ENCODE measurements around the gene PPP4R2. TPM values are rescaled to one million over a fixed set of nuclear protein-coding genes. Genes with fewer than 3 reads are reported as not detected.

The PPP4R2 gene
- total and polyA plus RNA-seq, 2 donors (not counting 3 experiments of a cell fraction or from before 2014, with no cell fraction given), result 6.5 to 74.4 TPM

DNA sequence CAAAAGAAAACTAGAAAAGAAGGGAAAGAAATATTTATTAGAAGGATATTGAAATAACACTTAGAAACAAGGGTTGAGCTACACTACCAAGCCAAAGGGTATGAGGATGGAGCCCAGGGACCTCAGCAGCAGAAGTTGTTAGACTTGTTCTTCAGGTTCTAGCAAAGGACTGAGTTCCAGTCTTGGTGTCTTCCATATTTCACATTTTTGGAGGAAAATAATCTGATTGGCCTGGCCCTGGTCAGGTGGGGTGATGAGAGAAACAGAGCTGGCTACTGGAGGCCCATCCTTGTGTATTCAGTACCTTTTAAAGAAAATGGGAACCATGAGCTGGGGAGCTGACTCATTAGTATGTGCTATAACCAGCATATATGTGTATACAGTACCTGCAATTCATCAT lies 28.2 kb downstream of the PPP4R2 start:
- Histone ChIP-seq H4K20me1 (replicated peaks; ENCODE audit: control insufficient read depth, extremely low read depth, insufficient read depth, low read length) (peaks cover 31% of the 10 kb centered on the region), H3K9me1 (replicated peaks; ENCODE audit: control insufficient read depth, extremely low read depth, insufficient read depth, low read length) (peaks cover 2% of the 10 kb centered on the region), H3K36me3 (ENCODE audit: control insufficient read depth in 2 of 2, extremely low read depth in 1 of 2, insufficient read depth in 2 of 2, low read length in 2 of 2) (no peaks in the 10 kb centered on the region), H2AFZ (ENCODE audit: low read depth, low read length) (no peak overlapping the region), H3K9me3 (replicated peaks; ENCODE audit: control insufficient read depth, insufficient read depth, low read length) (no peaks in the 10 kb centered on the region), H3K4me3 (replicated peaks in 1 of 3; ENCODE audit: insufficient read depth in 1 of 3, low read depth in 1 of 3, low read length in 3 of 3) (no peak overlapping the region), H3K4me1 (ENCODE audit: control insufficient read depth, extremely low read depth, insufficient read depth, low read length) (peaks cover 19% of the 10 kb centered on the region), H3K27ac (ENCODE audit: insufficient read depth, low read depth, low read length) (no peak overlapping the region), H3K4me2 (ENCODE audit: insufficient read depth, low read length) (no peak overlapping the region), H3K79me2 (ENCODE audit: control insufficient read depth, insufficient read depth, low read length) (peaks cover 100% of the 10 kb centered on the region), H3K27me3 (ENCODE audit: control insufficient read depth in 2 of 2, insufficient read depth in 2 of 2, low read length in 2 of 2) (no peaks in the 10 kb centered on the region), H3K9ac (replicated peaks; ENCODE audit: extremely low read depth, insufficient read depth, low read length) (no peak overlapping the region)
- DNase-seq (ENCODE audit: low read depth, low spot score) (no peak), FAIRE-seq (no peak)
- TF ChIP-seq POLR2AphosphoS5 (IDR thresholded peaks at IDR 0.05; ENCODE audit: insufficient read depth, low read depth, low read length), result no peak
- no TSS peak for BruUV-seq (replicated peaks)
- dilution Hi-C loops (cut with MboI; ENCODE audit: extremely low pct_ligation_motif_present, low sequenced_read_pairs), result no loop called here
- intact Hi-C loops (cut with micrococcal nuclease), result no loop called here
- CTCF ChIA-PET, result interaction anchor here (1.1 to 2.6 kb wide), 4 partner anchors 8 to 77 kb away, joined by 3 to 9 read pairs (median 7); no protein-coding TSS in a partner anchor
- POLR2A ChIA-PET, result no interaction called here

DNA sequence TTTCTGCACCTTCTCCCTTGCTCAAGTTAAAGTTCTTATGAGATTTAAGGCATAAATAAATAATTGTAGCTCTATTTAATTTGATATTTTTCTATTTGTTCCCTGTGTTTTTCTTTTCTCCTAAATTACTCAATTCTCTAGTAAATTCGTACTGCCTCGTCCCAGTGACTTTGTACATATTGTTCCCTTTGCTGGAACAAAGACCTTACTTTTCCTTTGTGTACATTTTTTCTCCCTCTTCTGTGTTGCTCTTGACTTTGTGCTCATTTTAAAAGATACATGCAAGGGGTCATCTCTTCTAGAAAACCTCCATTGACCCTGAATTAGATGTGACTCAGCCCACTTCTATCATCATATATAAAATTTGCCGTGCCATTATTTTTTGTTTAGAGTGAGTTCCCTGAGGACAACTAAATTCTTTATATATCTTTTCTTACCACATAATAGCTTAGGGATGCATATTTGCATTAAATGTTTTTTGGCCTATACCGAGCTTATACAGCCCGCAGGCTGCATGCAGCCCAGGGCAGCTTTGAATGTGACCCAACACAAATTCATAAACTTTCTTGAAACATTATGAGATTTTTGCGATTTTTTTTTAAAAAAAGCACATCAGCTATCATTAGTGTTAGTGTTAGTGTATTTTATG lies 29.6 kb downstream of the PPP4R2 start:
- dilution Hi-C loops (cut with MboI; ENCODE audit: extremely low pct_ligation_motif_present, low sequenced_read_pairs), result no loop called here
- DNase-seq (ENCODE audit: low read depth, low spot score) (no peak), FAIRE-seq (no peak)
- Histone ChIP-seq H3K9me3 (replicated peaks; ENCODE audit: control insufficient read depth, insufficient read depth, low read length) (no peaks in the 10 kb centered on the region), H4K20me1 (replicated peaks; ENCODE audit: control insufficient read depth, extremely low read depth, insufficient read depth, low read length) (peaks cover 35% of the 10 kb centered on the region), H3K9ac (replicated peaks; ENCODE audit: extremely low read depth, insufficient read depth, low read length) (no peak overlapping the region), H3K9me1 (replicated peaks; ENCODE audit: control insufficient read depth, extremely low read depth, insufficient read depth, low read length) (peaks cover 3% of the 10 kb centered on the region), H3K36me3 (ENCODE audit: control insufficient read depth in 2 of 2, extremely low read depth in 1 of 2, insufficient read depth in 2 of 2, low read length in 2 of 2) (no peaks in the 10 kb centered on the region), H2AFZ (ENCODE audit: low read depth, low read length) (no peak overlapping the region), H3K79me2 (ENCODE audit: control insufficient read depth, insufficient read depth, low read length) (peaks cover 100% of the 10 kb centered on the region), H3K4me1 (ENCODE audit: control insufficient read depth, extremely low read depth, insufficient read depth, low read length) (peaks cover 19% of the 10 kb centered on the region), H3K27me3 (ENCODE audit: control insufficient read depth in 2 of 2, insufficient read depth in 2 of 2, low read length in 2 of 2) (no peaks in the 10 kb centered on the region), H3K4me2 (ENCODE audit: insufficient read depth, low read length) (no peak overlapping the region), H3K4me3 (replicated peaks in 1 of 3; ENCODE audit: insufficient read depth in 1 of 3, low read depth in 1 of 3, low read length in 3 of 3) (no peak overlapping the region), H3K27ac (ENCODE audit: insufficient read depth, low read depth, low read length) (no peak overlapping the region)
- CTCF ChIA-PET, result interaction anchor here (0.6 to 1.8 kb wide), 4 partner anchors 10 to 175 kb away, joined by 3 to 8 read pairs (median 5); no protein-coding TSS in a partner anchor
- TF ChIP-seq, protein P1, sequence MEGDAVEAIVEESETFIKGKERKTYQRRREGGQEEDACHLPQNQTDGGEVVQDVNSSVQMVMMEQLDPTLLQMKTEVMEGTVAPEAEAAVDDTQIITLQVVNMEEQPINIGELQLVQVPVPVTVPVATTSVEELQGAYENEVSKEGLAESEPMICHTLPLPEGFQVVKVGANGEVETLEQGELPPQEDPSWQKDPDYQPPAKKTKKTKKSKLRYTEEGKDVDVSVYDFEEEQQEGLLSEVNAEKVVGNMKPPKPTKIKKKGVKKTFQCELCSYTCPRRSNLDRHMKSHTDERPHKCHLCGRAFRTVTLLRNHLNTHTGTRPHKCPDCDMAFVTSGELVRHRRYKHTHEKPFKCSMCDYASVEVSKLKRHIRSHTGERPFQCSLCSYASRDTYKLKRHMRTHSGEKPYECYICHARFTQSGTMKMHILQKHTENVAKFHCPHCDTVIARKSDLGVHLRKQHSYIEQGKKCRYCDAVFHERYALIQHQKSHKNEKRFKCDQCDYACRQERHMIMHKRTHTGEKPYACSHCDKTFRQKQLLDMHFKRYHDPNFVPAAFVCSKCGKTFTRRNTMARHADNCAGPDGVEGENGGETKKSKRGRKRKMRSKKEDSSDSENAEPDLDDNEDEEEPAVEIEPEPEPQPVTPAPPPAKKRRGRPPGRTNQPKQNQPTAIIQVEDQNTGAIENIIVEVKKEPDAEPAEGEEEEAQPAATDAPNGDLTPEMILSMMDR (IDR thresholded peaks at IDR 0.05; ENCODE audit: extremely low read depth in 1 of 2, insufficient read depth in 1 of 2, low read depth in 1 of 2, low read length in 2 of 2), result no peak
- TF ChIP-seq JUN (IDR thresholded peaks at IDR 0.05; ENCODE audit: borderline replicate concordance, insufficient read depth, insufficient read length, low read depth) (no peak), MYC (IDR thresholded peaks at IDR 0.05; ENCODE audit: low read depth, low read length) (no peak), EZH2 (IDR thresholded peaks at IDR 0.05; ENCODE audit: borderline replicate concordance, low read depth, low read length, severe bottlenecking) (no peak), GATA2 (IDR thresholded peaks at IDR 0.05; ENCODE audit: insufficient read depth, insufficient read length, low read depth, low read length) (no peak), POLR2A (IDR thresholded peaks at IDR 0.05; ENCODE audit: low read depth, low read length) (no peak), POLR2AphosphoS5 (IDR thresholded peaks at IDR 0.05; ENCODE audit: insufficient read depth, low read depth, low read length) (no peak), FOS (IDR thresholded peaks at IDR 0.05; ENCODE audit: borderline replicate concordance, insufficient read depth, low read length) (no peak)
- TF ChIP-seq, protein P2, sequence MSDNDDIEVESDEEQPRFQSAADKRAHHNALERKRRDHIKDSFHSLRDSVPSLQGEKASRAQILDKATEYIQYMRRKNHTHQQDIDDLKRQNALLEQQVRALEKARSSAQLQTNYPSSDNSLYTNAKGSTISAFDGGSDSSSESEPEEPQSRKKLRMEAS (IDR thresholded peaks at IDR 0.05; ENCODE audit: insufficient read depth, insufficient read length), result no peak
- intact Hi-C loops (cut with micrococcal nuclease), result no loop called here
- BruUV-seq (replicated peaks), result no TSS peak
- POLR2A ChIA-PET, result no interaction called here

Data from endothelial cell of umbilical vein (primary cell).